ENCODE data around the gene MED22.

The MED22 gene

GRCh38 chr9:133375724-133376654 lies 28.1 kb upstream of the MED22 start, which contains the start of the genes STKLD1 and SURF4:
TSS of gene STKLD1 (plus strand) at chr9:133376366. CDS start at chr9:133376474, 108 bp downstream.
TSS of gene SURF4 (minus strand) at chr9:133376060. CDS start at chr9:133375969, 91 bp downstream.
- DNase-seq (ENCODE audit: low read depth in 2 of 2): peak; percentile 93

- DNase-seq (ENCODE audit: low read depth in 2 of 2): no peak
These were observed 27.3 kb upstream of the MED22 start for GRCh38 chr9:133375116-133375723.

- no peak for DNase-seq (ENCODE audit: low read depth in 2 of 2)
These were observed 26.7 kb upstream of the MED22 start for GRCh38 chr9:133374612-133375115.

- no peak for DNase-seq (ENCODE audit: low read depth in 2 of 2)
These were observed 24.2 kb upstream of the MED22 start for GRCh38 chr9:133372144-133372543.

- peak; percentile 65 to 66 for DNase-seq (ENCODE audit: low read depth in 2 of 2)
These were observed 23.4 kb upstream of the MED22 start for GRCh38 chr9:133371261-133371711.

GRCh38 chr9:133370685-133371084 lies 22.8 kb upstream of the MED22 start:
- DNase-seq (ENCODE audit: low read depth in 2 of 2): no peak

GRCh38 chr9:133369933-133370332 lies 22.0 kb upstream of the MED22 start:
- DNase-seq (ENCODE audit: low read depth in 2 of 2): no peak

GRCh38 chr9:133369422-133369821 lies 21.5 kb upstream of the MED22 start:
- no peak for DNase-seq (ENCODE audit: low read depth in 2 of 2)

- no peak for DNase-seq (ENCODE audit: low read depth in 2 of 2)
These were observed 20.4 kb upstream of the MED22 start for GRCh38 chr9:133368249-133368881.

- DNase-seq (ENCODE audit: low read depth in 2 of 2): no peak
These were observed 19.8 kb upstream of the MED22 start for GRCh38 chr9:133367778-133368177.

- DNase-seq (ENCODE audit: low read depth in 2 of 2): no peak
These were observed 19.3 kb upstream of the MED22 start for GRCh38 chr9:133367221-133367620.

- DNase-seq (ENCODE audit: low read depth in 2 of 2): no peak
These were observed 18.5 kb upstream of the MED22 start for GRCh38 chr9:133366435-133366834.

- no peak for DNase-seq (ENCODE audit: low read depth in 2 of 2)
These were observed 14.6 kb upstream of the MED22 start for GRCh38 chr9:133362359-133363044.

- DNase-seq (ENCODE audit: low read depth in 2 of 2): no peak
These were observed 13.7 kb upstream of the MED22 start for GRCh38 chr9:133361507-133362092.

- no peak for DNase-seq (ENCODE audit: low read depth in 2 of 2)
These were observed 12.8 kb upstream of the MED22 start for GRCh38 chr9:133360400-133361393.

GRCh38 chr9:133359399-133360175 lies 11.7 kb upstream of the MED22 start:
- DNase-seq (ENCODE audit: low read depth in 2 of 2): no peak

- no peak for DNase-seq (ENCODE audit: low read depth in 2 of 2)
These were observed 9.7 kb upstream of the MED22 start for GRCh38 chr9:133357656-133358055.

GRCh38 chr9:133356391-133357091 lies 8.6 kb upstream of the MED22 start, which contains the start of the genes SURF1 and SURF2:
TSS of gene SURF1 (minus strand) at chr9:133356487. CDS start at chr9:133356453, 34 bp downstream.
TSS of gene SURF2 (plus strand) at chr9:133356550. CDS start at chr9:133356593, 43 bp downstream.
- peak; percentile 89 to 91 for DNase-seq (ENCODE audit: low read depth in 2 of 2)
